RWPE2 (cell line): ENCODE results near the gene BTBD9.

ENCODE experiments used
- ATAC-seq: fragments of 200-7000 bp; cut with Tn5 transposase; 3 replicates; pipeline ENCODE4 v1.9.1; 2021; ENCODE audit warnings: low read depth
- DNase-seq: peaks from one replicate; pipeline ENCODE4 v3.0.0-alpha.2; 2020; ENCODE audit warnings: low spot score
- H3K27ac ChIP-seq: fragments of 450-650 bp; 2 replicates; pipeline ENCODE4 v1.5.1; 2017; ENCODE audit warnings: mild to moderate bottlenecking; ENCODE audit not compliant: poor library complexity, severe bottlenecking
- H3K27me3 ChIP-seq: fragments of 250-450 bp; sonication (Bioruptor Pico); 2 replicates; pipeline ENCODE4 v1.5.1; 2021; ENCODE audit warnings: mild to moderate bottlenecking, moderate library complexity; ENCODE audit not compliant: insufficient read depth, poor library complexity, severe bottlenecking
- H3K36me3 ChIP-seq: fragments of 250-450 bp; sonication (Bioruptor Pico); 2 replicates; pipeline ENCODE4 v1.5.1; 2020; ENCODE audit warnings: low read depth, mild to moderate bottlenecking, moderate library complexity
- H3K4me1 ChIP-seq: fragments of 250-450 bp; sonication (Bioruptor Pico); 2 replicates; pipeline ENCODE4 v1.5.1; 2021; ENCODE audit warnings: mild to moderate bottlenecking, moderate library complexity; ENCODE audit not compliant: insufficient read depth, poor library complexity, severe bottlenecking
- H3K4me3 ChIP-seq: fragments of 250-450 bp; sonication (Bioruptor Pico); 2 replicates; pipeline ENCODE4 v1.5.1; 2021; ENCODE audit warnings: mild to moderate bottlenecking, moderate library complexity; ENCODE audit not compliant: severe bottlenecking
- H3K9me3 ChIP-seq: fragments of 250-450 bp; sonication (Bioruptor Pico); 2 replicates; pipeline ENCODE4 v1.5.1; 2021; ENCODE audit warnings: mild to moderate bottlenecking, moderate library complexity; ENCODE audit not compliant: severe bottlenecking
- TF ChIP-seq, protein P1 (sequence below): fragments of 450-650 bp; IDR thresholded peaks from one replicate; pipeline ENCODE4 v1.5.1; 2017; ENCODE audit warnings: mild to moderate bottlenecking, moderate library complexity; ENCODE audit not compliant: poor library complexity, severe bottlenecking

BTBD9 gene

DNA sequence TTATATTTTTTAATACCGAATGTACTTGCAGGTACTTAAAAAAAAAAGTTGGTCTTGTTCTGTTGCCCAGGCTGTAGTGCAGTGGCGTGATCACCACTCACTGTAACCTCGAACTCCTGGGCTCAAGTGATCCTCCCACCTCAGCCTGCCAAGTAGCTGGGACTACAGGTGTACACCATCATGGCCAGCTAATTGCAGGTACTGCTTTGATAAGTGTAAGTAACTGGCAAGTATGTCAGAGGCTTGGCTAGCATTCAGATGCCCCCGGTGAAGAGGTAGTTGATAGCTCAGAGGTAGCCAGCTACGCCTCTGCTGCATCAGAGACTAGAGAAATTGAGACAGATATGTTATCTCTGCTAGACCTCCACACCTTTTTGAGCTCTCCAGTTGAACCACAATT lies 40.5 kb downstream of the BTBD9 start:
- DNase-seq (no peak), ATAC-seq (no peak)
- H3K27me3 ChIP-seq = no peaks in the 10 kb centered on the region
- no peaks in the 10 kb centered on the region for H3K4me1 ChIP-seq
- TF ChIP-seq, protein P1, sequence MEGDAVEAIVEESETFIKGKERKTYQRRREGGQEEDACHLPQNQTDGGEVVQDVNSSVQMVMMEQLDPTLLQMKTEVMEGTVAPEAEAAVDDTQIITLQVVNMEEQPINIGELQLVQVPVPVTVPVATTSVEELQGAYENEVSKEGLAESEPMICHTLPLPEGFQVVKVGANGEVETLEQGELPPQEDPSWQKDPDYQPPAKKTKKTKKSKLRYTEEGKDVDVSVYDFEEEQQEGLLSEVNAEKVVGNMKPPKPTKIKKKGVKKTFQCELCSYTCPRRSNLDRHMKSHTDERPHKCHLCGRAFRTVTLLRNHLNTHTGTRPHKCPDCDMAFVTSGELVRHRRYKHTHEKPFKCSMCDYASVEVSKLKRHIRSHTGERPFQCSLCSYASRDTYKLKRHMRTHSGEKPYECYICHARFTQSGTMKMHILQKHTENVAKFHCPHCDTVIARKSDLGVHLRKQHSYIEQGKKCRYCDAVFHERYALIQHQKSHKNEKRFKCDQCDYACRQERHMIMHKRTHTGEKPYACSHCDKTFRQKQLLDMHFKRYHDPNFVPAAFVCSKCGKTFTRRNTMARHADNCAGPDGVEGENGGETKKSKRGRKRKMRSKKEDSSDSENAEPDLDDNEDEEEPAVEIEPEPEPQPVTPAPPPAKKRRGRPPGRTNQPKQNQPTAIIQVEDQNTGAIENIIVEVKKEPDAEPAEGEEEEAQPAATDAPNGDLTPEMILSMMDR = no peak
- no peaks in the 10 kb centered on the region for H3K36me3 ChIP-seq
- no peaks in the 10 kb centered on the region for H3K9me3 ChIP-seq
- H3K27ac ChIP-seq = no peak overlapping the region
- no peak overlapping the region for H3K4me3 ChIP-seq

DNA sequence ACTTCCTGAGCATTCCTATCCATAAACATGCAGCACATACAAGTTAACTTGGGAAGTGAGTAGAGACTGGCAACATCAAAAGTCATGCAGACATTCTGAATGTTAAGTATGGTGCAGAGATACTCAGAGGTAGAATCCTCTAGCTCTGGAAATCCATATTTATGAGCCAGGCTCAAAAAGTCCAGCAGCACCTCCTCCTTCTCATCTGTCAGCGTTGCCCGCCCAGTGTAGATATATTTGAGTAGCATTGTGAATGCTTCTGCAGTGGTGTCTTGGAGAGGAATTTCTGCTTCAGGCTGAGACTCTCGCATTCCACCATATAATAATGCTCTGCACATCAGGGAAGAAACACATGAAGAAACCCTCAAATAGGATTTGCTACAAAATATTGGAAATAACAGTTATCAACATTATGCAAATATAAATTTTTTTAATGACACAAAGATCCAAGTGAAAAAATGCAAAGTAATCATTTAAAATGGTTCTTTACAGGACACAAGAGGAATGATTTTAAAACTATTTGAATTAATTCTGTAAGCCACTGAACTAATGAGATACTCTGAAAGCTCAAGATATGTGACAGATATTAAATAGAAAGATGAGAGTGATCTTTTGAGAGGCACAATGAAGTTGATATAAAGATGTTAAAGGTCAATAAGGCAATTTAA lies 45.6 kb downstream of the BTBD9 start:
- Histone ChIP-seq H3K36me3 (no peaks in the 10 kb centered on the region), H3K4me1 (peaks cover 2% of the 10 kb centered on the region), H3K9me3 (no peaks in the 10 kb centered on the region), H3K4me3 (no peak overlapping the region), H3K27ac (no peak overlapping the region), H3K27me3 (no peaks in the 10 kb centered on the region)
- DNase-seq = no peak
- no peak for ATAC-seq
- TF ChIP-seq, protein P1 = no peak

DNA sequence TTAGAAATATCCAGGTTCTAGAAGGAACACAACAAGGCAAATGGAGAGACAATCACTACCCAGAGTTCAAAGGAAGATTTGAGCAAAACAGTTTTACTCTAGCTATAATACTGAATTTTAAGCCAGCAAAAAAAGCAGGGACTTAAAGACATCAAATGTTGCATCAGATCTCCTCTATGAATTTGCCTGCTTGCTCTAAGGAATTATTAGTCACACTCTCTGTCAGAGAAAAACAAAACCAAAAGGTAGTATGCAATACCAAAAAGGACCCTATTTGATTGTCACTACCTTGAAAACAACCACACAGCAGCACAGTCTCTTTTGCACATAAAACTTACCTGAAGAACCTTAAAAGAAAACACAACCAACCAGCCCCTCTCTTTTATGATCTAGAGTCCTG lies 46.3 kb downstream of the BTBD9 start:
- TF ChIP-seq, protein P1 = no peak
- H3K4me3 ChIP-seq = no peak overlapping the region
- H3K9me3 ChIP-seq = no peaks in the 10 kb centered on the region
- no peaks in the 10 kb centered on the region for H3K27me3 ChIP-seq
- no peak for DNase-seq
- no peaks in the 10 kb centered on the region for H3K36me3 ChIP-seq
- H3K27ac ChIP-seq = no peak overlapping the region
- peaks cover 10% of the 10 kb centered on the region for H3K4me1 ChIP-seq
- ATAC-seq = no peak

DNA sequence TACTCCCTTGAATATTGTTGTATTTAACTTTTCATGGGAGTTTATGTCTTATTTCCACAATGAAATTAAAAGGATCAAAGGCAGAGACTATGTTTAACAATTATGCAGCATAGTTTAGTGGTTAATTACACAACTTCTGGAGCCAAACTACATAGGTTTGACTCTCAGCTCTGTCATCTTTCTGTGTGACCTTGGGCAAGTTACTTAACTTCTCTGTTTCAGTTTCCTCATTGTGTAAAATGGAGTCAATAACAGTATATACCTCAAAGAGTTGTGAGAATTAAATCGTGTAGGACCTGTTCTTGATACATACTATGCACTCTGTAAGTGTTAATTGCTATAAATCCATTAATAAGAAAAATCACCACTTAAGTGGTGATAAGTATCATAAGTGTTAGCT lies 48.3 kb downstream of the BTBD9 start:
- TF ChIP-seq, protein P1 = no peak
- ATAC-seq = no peak
- H3K9me3 ChIP-seq = no peaks in the 10 kb centered on the region
- H3K4me3 ChIP-seq = no peak overlapping the region
- no peaks in the 10 kb centered on the region for H3K36me3 ChIP-seq
- peaks cover 11% of the 10 kb centered on the region for H3K4me1 ChIP-seq
- no peak for DNase-seq
- H3K27ac ChIP-seq = no peak overlapping the region
- H3K27me3 ChIP-seq = no peaks in the 10 kb centered on the region

DNA sequence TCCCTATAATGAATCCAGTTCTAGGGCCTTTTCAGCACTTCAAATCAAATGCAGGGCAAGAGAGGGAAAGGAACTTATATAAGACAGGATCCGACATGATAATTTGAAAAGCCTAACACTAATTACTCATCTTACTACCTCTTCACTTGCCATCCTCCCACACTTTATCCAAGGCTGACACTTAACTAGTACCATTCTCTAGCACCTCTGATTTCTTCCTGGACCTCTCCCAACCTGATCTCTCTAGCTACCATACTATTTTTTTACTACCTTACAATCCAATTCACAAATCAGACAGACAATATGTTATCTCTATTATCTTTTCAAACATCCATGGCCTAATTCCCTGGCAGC lies 50.4 kb downstream of the BTBD9 start:
- TF ChIP-seq, protein P1 = no peak
- ATAC-seq (peak; percentile 27; the same call in 1 of the 3 replicates), DNase-seq (no peak)
- H3K9me3 ChIP-seq = no peaks in the 10 kb centered on the region
- peaks cover 11% of the 10 kb centered on the region for H3K4me1 ChIP-seq
- no peak overlapping the region for H3K4me3 ChIP-seq
- no peak overlapping the region for H3K27ac ChIP-seq
- H3K27me3 ChIP-seq = no peaks in the 10 kb centered on the region
- no peaks in the 10 kb centered on the region for H3K36me3 ChIP-seq
